Suppressor macrophage treated with lipopolysaccharide for 1 hour (primary cell): Measurements from ENCODE around the gene LRRC72.
"Not testable (repeated sequence)": the region's sequence is repeated elsewhere in the genome, so short reads cannot be mapped to it uniquely, and the experiment has no call there.

Experiments
- DNase-seq, 3 donors: peaks; one replicate each; pipeline ENCODE4 v3.0.0-alpha.2; 2020 to 2022

LRRC72 gene

DNA sequence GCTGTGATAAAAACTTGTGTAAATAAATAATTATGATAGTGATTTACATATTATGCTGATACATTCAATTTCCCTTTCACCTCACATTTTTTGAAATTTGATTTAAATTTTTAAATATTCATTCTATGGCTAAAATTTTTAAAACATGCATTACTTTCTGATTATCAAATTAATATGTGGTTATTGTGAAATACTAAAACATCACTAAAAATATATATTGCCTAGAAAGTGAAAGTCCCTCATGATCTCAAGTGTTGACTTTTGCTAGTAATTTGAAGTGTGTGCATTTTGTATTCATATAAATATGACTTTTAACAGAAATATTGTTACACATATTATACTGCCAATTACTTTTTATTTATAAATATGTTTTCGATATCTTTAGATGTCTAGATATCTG, 3.1 kb downstream of the LRRC72 start:
- no peak for DNase-seq

DNA sequence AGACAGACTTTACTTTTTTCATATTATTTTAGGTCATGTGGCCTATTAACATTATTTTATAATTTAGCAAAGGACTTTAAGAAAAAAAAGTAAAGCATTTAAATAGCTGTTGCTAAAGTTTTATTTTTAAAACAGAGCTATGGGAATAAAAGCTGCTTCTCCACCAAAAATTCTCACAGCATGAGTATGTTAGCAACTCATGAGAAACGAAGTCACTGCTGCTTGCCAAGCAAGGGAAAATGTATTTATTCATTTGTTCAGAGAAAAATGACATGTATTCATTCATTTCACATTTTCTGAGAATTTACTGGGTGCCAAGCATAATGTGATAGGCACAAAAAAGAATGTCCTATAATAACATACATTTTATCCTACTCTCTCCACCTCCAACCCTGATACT, 5.1 kb downstream of the LRRC72 start:
- DNase-seq, result no peak

DNA sequence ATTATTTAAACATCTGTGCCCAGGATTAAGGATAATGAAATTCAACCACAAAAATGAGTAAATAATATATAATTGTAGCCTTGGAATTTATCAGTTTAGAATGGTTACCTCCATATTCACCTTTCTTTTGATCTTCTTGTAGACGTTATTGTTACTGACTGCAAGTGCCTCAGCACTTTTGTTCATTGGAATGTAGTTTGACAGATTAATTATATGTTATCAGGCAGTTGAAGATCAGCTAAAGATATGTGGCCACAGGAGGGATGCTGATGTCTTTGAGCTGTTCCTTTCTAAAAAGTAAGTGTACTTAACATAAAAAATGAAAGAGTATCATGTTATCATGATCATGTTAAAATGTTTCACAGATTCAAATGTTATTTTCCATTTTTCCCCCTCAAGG, 5.6 kb downstream of the LRRC72 start:
- no peak for DNase-seq

DNA sequence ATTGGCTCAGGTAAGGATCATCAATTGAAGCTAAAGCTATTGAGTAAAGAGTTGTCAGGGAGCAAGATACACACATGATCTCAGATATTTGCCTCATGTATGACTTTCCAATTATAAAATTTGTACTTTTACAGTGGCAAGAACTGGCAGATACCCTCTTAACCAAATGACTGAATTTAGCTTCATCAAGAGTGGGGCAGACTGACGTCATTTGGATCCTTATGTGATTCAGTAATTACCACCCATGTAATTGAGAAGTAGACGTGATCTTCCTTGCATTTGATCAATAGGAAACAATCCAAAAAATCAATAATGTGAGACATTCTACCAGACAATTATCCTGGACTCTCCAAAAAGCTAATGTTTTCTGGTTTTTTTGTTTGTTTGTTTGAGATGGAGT, 8.9 kb downstream of the LRRC72 start:
- DNase-seq, result no peak

DNA sequence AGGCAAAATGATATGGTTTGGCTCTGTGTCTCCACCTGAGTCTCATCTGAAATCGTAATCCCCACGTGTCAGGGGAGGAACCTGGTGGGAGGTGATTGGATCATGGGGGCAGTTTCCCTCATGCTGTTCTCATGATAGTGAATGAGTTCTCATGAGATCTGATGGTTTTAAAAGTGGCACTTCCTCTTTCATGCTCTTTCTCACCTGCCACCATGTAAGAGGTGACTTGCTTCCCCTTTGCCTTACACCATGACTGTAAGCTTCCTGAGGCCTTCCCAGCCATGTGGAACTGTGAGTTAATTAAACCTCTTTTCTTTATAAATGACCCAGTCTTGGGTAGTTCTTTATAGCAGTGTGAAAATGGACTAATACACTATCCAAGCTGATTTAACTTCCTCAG, 13.9 kb downstream of the LRRC72 start:
- not testable (repeated sequence) for DNase-seq

DNA sequence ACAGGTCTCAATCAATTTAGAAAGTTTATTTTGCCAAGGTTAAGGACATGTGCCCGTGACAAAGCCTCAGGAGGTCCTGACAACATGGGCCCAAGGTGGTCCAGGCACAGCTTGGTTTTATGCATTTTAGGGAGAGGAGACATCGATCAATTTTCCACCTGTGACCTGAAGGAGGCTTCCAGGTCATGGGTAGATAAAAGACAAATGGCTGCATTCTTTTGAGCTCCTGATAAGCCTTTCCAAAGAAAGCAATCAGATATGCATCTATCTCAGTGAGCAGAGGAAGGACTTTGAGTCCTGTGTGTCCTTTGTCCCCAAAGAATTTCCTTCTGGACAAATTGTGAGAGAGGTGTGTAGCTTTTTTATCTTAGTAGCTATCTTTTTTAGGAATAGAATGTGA, 15.8 kb downstream of the LRRC72 start:
- no peak for DNase-seq

DNA sequence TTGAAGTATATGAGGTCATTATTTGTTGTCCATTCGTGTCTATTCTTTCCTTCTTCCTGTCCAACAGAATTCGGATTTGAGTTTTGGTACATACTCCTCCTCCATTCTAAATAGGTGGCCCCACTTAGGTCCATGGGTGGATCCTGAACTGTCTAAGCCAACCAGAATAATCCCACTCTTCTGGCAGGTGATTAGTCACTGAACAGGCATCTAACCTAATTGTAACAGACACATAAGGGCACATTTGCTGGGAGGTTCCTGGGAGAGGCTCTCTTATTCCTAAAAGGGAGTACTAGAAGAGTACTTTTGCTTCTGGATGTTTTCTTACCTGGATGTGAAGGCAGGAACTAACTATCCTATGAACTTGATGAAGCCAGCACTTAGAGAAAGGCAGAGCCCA, 16.8 kb downstream of the LRRC72 start:
- no peak for DNase-seq

DNA sequence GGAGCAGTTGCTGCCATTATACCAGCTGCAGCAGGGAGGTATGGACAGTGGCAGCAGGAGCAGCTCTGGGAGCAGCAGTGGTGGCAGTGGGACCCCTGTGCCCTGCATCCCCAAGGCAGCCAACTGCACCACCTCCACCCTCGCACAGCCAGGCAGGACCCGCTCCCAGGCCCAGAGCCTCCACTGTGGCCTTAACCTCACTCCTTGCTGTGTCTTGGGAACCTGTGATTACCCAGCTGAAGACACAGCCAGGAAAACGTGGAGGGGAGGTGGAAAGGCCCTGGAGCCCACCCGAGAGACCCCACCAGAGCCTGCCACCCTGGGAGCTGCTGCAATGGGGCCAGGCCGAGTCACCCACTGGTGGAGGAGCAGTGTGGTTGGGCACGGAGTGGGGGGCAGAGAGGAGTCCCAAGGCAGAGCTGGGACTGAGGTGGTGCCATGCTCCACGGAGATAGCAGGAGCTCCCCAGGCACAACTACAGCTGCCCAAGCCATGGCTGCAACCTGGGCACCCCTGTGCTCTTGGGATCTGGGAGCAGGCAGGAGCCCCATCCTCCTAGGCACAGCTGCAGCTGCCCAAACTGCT, 20.4 kb downstream of the LRRC72 start:
- no peak for DNase-seq

DNA sequence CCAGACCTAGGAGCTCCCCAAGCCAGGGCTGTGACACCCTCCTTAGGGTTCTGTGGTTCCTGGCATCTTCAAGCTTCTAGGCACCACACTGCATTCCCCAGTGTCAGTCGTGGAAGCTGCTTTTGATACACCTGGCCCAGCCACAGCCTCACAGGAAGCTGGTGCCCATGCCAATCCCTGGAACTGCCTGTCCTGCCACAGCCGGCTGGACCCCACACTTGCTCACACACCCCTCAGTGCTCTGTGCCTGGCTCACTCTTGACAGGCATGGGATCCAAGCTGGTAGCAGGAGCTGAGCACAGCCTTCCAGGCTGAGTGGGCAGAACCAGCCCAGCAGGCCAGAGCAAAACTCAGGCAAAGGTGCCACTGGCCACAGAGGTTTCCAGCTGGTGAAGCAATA, 21.8 kb downstream of the LRRC72 start:
- no peak for DNase-seq

DNA sequence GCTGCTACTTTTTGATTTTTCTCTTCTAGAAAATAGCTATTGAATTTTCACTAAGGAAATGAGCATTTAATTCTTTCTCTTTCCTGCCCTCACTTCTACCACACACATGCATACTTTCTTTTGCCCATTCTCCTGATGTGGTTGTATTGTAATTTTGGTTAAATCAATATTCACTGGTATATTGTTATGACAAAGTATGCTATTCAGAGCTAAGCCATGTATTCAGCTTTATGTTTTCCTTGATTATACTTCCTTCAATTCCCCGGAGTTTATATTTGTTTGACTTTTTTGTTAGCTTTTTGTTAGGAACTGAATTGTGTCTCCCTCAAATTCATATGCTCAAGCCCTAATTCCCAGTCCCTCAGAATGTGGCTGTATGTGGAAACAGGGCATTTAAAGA, 24.0 kb downstream of the LRRC72 start:
- DNase-seq, result no peak

DNA sequence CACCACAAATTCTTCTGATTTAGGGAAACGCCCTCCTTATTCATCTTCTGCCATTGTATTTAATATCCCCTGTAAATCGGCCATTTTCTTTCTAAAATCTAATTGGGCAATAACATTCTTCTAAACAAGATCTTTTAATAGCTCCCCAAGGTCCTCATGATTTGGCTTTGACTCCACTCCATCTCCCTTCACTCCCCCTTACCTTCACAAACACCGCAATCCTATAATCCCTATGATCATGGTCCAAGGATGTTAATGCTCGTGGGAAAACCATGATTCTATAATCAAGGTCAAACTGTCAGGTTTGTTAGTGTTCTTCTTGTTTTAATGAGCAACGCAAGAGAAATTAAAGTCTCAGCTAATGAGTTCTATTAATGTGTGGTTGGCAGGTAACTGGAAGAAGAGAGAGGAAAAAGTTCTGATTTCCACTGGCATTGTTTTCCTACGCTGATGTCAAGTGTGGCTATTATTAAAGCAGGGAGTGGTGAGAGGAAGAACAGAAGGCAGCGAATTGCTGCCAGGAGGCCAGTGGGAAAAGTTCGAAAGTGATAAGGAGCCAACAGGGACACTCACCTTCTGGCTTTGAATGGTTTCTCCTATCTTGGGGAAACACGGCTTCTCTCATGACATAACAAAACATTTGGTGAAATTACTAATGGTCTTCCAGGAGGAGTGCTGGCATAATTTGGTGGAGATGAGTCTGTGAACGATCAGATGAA, 28.1 kb downstream of the LRRC72 start:
- DNase-seq, result no peak

DNA sequence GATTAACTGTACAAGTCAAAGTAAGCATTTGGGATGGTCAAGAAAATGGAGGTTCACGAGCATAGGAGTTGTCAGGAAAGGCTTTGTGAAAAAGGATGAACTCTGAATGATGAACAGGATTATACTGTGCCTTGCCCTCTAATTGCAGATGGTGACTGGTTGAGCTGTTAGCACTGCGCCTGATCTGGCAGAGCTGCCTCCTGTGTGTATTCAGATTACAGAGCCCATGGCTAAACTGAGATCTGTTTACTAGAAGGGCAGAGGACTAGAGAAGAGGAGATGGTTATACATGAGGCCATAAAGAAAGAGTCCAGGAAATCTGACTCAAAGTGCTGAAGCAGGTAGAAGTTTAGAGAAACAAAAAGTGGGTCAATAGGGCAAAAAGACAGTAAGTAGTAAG, 29.7 kb downstream of the LRRC72 start:
- DNase-seq, result no peak

DNA sequence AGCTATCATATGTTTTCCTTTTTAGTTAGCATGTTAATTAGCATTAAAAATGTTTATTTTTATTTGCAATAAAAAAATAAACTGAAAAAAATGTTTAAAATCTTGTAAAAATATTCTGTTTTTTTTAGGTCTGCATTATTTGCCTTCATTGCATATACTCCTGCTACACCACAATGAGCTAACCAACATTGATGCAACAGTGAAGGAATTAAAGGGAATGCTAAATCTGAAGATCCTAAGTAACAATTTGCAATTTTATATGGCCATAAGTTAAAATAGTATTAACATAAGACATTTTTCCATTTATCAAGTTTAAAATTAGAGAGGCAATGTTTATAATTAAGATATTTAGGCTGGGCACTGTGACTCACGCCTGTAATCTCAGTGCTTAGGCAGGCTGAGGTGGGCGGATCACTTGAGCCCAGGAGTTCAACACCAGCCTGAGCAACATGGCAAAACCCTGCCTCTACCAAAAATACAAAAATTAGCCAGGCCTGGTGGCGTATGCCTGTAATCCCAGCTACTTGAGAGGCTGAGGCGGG, 32.2 kb downstream of the LRRC72 start:
- no peak for DNase-seq

DNA sequence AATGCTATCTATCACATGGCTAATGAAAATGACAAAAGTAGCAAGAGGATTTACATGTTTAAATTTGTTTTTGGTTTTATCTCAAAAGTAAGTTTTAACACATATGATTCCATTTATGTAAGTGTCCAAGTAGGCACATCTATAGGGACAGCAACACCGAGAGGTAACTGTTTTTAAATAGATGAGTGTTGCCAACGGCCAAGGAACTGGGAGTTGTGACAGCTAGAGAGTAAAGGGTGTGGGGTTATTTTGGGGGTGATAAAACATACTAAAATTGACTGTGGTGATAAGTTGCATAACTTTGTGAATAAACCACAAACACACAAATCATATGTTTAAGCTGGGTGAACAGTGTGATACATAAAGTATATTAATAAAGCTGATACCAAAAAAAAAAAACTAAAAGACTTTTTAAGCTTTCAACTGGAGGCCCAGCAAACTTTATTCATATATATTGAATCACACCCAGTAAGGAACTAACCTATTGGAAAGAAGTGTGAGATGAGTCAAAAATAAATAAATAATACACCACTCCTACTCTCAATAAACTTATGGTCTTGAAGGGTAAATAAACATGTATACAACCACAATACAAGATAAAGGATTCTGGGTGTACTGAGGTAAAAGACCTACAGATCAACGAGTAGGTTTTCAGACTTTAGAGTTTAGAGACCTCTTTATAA, 33.0 kb downstream of the LRRC72 start:
- DNase-seq, result no peak

DNA sequence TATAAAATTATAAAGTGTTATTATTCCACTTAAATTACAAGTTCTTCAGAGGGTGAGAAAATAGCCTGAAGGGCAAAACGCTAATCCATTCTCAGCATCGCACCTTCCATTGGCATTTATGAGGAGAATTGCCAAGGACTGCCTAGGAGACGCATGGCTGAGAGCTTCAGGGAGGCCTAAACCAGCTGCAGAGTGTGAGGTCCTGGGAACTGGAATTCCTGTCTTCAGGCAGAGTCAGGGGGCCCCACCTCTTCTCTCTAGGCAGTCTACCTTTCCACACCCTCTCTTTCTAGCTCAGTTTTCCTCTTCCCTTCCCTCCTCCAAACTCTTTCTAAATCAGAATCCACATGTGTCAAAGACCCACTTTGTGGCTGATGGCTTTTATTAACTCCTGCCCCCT, 35.3 kb downstream of the LRRC72 start:
- no peak for DNase-seq

DNA sequence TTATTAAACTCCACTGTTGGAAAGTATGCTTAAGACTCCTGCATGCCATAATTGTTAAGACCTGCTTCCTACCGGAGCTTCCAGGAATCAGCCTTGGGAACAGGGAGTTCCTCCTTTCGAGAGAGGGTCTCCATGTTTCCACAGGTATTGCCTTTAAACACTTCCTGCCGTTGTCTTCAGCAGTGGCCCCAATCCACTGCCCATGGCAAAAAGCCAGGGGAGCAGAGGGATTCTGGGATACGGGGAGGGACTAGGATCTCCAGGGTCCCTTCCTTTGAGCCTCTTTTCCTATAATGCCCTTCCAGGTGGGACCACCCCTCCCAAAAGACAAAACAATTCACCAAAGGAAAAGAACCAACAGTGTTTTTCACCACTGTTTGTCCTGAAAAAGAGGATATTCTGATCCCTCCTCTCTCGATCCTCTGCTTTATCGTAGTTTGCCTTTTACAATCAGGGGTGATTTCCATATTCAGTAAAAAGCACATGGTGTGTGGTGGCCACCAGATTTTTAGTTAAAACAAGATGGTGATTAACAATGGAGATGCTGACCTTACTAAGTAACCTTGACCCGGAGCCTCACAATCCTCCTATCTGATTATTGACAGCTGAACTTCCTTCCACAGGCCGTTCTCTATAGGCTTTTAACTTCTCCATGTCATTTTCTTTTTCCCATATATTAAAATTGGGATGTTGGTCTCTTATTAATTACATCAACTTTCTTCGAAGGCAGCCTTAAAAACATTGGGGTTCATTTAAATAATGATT, 36.0 kb downstream of the LRRC72 start:
- DNase-seq, result no peak

DNA sequence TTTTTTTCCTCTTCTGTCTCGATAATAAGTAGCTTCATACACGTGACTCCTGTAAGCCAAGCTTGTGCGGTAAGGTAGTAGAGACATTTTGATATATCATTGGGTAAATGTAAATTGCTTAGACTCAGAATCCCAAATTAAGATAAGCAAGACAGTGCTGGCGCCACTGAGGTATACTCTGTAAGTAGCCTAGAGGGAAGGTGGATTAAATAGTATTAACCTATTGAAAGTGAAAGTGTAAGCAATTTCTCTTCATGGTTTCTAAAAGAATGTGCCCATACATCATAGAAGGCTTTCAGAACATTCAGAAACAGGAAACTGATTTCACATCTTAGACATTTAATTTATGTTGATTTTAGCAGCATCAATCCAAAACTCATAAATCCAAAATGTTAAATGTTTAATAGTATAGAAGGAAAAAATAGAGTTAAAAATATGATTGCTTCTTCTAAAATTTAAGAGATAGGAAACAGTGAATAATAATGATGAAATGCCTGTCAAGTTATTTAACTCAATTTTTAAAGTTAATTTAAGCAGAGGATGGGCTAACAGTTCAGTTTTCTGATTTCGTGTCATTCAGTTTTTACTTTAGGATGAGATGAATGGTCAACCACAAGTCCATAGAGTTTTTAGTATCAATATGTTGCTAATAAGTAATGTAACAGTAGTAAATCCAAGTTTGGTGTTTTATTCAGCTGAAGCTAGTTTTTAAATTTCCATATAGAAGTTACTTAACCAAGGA, 36.8 kb downstream of the LRRC72 start:
- peak in 2 of 3 donors; percentile 27 to 47 for DNase-seq

DNA sequence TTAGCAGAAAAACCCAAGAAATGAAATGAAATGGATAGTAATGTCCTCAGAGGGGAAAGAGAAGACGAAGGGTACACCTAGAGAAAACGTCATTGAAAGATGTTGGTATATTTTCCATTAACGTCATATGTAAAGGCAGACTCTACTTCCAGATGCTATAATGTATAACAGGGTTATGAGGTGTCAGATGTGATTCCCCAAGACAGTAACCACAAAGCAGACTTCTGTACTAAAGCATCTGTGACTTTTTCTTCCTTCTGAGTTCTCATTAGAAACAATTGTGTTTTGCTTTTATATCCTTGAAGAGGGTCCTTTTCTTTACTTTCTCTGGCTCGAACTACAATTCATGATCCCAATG, 37.4 kb downstream of the LRRC72 start:
- DNase-seq, result no peak

DNA sequence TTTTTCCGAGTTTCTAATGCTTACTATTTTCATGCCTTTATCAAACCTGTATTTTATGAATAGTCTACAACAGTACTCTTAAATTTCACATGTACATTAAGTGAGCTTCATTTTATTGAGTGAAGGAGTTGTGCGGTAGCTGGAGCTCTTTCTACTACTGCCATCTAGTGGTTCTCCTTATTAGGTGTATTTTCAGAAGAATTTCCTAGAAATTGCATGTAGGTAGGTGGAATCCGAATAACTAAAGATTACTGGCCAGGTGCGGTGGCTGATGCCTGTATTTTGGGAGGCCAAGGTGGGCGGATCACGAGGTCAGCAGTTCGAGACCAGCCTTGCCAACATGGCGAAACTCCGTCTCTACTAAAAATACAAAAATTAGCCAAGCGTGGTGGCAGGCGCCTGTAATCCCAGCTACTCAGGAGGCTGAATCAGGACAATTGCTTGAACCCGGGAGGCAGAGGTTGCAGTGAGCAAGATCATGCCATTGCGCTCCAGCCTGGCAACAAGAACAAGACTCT, 38.3 kb downstream of the LRRC72 start:
- peak; percentile 52 to 76 (median 59) for DNase-seq

DNA sequence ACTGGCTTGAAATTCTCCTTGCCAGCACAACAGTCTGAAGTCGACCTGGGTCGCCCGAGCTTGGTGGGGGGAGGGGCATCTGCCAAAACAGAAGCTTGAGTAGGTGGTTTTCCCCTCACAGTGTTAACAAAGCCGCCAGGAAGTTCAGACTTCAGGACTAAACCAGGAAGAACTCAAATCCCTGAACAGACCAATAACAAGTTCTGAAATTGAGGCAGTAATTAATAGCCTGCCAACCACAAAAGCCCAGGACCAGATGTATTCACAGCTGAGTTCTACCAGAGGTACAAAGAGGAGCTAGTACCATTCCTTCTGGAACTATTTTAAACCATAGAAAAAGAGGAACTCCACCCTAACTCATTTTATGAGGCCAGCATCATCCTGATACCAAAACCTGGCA, 45.3 kb downstream of the LRRC72 start:
- no peak for DNase-seq

DNA sequence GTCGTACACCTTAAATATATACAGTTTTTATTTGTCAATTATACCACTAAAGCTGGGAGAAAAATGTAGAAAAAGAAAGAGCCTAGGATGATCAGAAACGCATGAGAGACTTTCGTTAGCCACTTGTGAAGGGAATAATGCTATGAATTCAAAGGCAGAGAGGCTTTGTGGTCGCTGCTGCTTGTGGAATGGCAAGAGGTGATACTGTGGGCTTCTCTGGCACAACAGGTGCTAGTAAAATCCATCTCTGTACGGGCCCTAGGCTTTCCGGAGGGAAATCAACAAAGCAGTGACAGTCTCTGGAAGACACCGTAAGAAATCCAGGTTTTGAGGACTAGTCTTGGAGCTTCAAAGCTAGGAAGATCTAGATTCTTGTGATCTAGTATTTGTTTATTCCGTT, 52.6 kb downstream of the LRRC72 start:
- no peak for DNase-seq

DNA sequence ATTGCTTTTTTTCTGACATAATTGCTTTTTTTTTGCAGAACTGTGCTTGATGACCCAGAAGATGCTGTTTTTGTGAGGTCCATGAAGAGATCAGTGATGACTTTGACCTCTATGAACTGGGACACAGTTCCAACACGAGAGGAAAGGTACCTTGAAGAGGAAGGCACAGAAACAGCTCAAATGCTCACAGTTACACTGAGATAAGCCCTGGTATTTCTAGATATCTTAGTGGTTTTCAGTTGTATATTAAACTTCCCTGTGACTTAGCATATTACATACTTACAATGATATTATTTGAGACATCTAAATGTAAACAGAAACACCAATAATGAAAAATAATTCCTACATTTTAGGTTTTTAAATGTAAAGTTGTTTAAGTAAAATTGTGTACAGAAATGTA, 54.7 kb downstream of the LRRC72 start:
- no peak for DNase-seq

DNA sequence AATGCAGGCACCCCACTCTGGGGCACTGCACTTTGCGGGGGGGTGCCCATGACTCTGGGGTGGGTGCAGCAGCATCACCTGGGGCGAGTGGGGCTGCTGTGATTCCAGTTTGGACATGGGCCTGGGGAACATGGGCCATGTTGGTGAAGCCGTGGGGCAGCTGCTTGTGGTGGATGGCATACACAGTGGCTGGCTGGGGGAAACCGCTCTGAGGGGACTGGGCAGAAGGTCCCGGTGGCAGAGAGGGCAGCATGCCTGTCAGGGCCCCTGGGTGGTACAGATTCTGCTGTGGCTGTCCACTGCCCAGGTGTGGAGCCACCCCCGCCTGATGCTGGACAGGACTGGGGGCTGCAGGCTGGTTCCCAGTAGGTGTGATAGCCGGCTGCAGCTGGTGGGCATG, 57.2 kb downstream of the LRRC72 start:
- no peak for DNase-seq
